ENCODE results near the gene LRFN4. TPM values are rescaled to one million over a fixed set of nuclear protein-coding genes. Genes with fewer than 3 reads are reported as not detected.

The LRFN4 gene
- total and polyA plus RNA-seq, 2 of the 13 experiments (the other 11 are each of a cell fraction or from before 2014, with no cell fraction given) = 1.3 to 6.8 TPM

DNA sequence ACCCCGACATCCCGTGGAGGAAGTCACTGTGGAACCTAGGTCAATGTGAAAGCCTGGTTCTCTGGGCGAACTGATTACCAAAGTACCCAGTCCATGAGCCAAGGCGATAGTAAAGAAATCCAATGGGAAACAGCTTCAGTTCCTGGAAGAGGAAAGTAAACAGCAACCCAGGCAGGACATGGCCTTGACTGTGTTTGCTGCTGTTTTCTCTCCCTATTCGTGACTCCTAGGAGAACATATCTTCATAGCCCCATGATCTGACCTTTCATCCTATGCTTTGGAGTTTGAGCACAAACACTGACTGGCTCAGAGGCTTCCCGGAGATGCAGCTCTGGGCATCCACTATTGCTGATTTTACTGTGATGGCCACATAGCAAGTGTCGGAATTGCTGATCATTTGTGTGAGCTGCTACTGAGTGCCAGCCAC lies 45.1 kb downstream of the LRFN4 start (continued):
- TF ChIP-seq ZC3H13 (CRISPR knock-in tag; IDR thresholded peaks at IDR 0.05) (no peak), ZNF30 (CRISPR knock-in tag; IDR thresholded peaks at IDR 0.05) (no peak), TBL1XR1 (IDR thresholded peaks at IDR 0.05; ENCODE audit: borderline replicate concordance, low read length, partially characterized antibody) (peak; percentile 98), ELF3 (CRISPR knock-in tag; IDR thresholded peaks at IDR 0.05) (peak; percentile 98), CEBPG (CRISPR knock-in tag; IDR thresholded peaks at IDR 0.05) (peak; percentile 80), PAX8 (CRISPR knock-in tag; IDR thresholded peaks at IDR 0.05; ENCODE audit: borderline replicate concordance) (no peak), ZNF101 (CRISPR knock-in tag; IDR thresholded peaks at IDR 0.05; ENCODE audit: borderline replicate concordance, low read depth) (no peak), SETDB1 (CRISPR knock-in tag; IDR thresholded peaks at IDR 0.05; ENCODE audit: borderline replicate concordance) (no peak), ZNF136 (CRISPR knock-in tag; IDR thresholded peaks at IDR 0.05; ENCODE audit: low read depth) (no peak), DPF2 (CRISPR knock-in tag; IDR thresholded peaks at IDR 0.05; ENCODE audit: borderline replicate concordance, low read depth) (peak; percentile 88), SMAD9 (CRISPR knock-in tag; IDR thresholded peaks at IDR 0.05) (no peak), SCMH1 (CRISPR knock-in tag; IDR thresholded peaks at IDR 0.05; ENCODE audit: borderline replicate concordance) (no peak), RFX3 (CRISPR knock-in tag; IDR thresholded peaks at IDR 0.05) (peak; percentile 44; the same call in 1 of the 2 replicates), KMT2A (CRISPR knock-in tag; IDR thresholded peaks at IDR 0.05) (peak; percentile 38), HDAC6 (IDR thresholded peaks at IDR 0.05; ENCODE audit: low read depth, low read length) (no peak), FOXO1 (CRISPR knock-in tag; IDR thresholded peaks at IDR 0.05) (peak; percentile 98), SNAPC2 (CRISPR knock-in tag; IDR thresholded peaks at IDR 0.05) (no peak), FOXK2 (IDR thresholded peaks at IDR 0.05) (peak; percentile 96), HOXA9 (CRISPR knock-in tag; IDR thresholded peaks at IDR 0.05; ENCODE audit: borderline replicate concordance) (no peak), ZNF703 (CRISPR knock-in tag; IDR thresholded peaks at IDR 0.05; ENCODE audit: borderline replicate concordance) (no peak), HNRNPLL (IDR thresholded peaks at IDR 0.05; ENCODE audit: low read depth, low read length, poor library complexity, severe bottlenecking) (no peak), ZNF550 (CRISPR knock-in tag; IDR thresholded peaks at IDR 0.05; ENCODE audit: borderline replicate concordance) (no peak), HDAC1 (CRISPR knock-in tag; IDR thresholded peaks at IDR 0.05) (peak; percentile 69), ZNF776 (CRISPR knock-in tag; IDR thresholded peaks at IDR 0.05) (no peak)
- TF ChIP-seq, protein P1, sequence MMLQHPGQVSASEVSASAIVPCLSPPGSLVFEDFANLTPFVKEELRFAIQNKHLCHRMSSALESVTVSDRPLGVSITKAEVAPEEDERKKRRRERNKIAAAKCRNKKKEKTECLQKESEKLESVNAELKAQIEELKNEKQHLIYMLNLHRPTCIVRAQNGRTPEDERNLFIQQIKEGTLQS (CRISPR knock-in tag; IDR thresholded peaks at IDR 0.05) = peak; percentile 14; the same call in 1 of the 2 replicates
- TF ChIP-seq, protein P2, sequence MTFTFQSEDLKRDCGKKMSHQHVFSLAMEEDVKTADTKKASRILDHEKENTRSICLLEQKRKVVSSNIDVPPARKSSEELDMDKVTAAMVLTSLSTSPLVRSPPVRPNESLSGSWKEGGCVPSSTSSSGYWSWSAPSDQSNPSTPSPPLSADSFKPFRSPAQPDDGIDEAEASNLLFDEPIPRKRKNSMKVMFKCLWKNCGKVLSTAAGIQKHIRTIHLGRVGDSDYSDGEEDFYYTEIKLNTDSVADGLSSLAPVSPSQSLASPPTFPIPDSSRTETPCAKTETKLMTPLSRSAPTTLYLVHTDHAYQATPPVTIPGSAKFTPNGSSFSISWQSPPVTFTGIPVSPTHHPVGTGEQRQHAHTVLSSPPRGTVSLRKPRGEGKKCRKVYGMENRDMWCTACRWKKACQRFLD (CRISPR knock-in tag; IDR thresholded peaks at IDR 0.05; ENCODE audit: borderline replicate concordance) = no peak
- TF ChIP-seq, protein P3, sequence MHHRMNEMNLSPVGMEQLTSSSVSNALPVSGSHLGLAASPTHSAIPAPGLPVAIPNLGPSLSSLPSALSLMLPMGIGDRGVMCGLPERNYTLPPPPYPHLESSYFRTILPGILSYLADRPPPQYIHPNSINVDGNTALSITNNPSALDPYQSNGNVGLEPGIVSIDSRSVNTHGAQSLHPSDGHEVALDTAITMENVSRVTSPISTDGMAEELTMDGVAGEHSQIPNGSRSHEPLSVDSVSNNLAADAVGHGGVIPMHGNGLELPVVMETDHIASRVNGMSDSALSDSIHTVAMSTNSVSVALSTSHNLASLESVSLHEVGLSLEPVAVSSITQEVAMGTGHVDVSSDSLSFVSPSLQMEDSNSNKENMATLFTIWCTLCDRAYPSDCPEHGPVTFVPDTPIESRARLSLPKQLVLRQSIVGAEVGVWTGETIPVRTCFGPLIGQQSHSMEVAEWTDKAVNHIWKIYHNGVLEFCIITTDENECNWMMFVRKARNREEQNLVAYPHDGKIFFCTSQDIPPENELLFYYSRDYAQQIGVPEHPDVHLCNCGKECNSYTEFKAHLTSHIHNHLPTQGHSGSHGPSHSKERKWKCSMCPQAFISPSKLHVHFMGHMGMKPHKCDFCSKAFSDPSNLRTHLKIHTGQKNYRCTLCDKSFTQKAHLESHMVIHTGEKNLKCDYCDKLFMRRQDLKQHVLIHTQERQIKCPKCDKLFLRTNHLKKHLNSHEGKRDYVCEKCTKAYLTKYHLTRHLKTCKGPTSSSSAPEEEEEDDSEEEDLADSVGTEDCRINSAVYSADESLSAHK (CRISPR knock-in tag; IDR thresholded peaks at IDR 0.05; ENCODE audit: borderline replicate concordance) = no peak
- TF ChIP-seq, protein P4, sequence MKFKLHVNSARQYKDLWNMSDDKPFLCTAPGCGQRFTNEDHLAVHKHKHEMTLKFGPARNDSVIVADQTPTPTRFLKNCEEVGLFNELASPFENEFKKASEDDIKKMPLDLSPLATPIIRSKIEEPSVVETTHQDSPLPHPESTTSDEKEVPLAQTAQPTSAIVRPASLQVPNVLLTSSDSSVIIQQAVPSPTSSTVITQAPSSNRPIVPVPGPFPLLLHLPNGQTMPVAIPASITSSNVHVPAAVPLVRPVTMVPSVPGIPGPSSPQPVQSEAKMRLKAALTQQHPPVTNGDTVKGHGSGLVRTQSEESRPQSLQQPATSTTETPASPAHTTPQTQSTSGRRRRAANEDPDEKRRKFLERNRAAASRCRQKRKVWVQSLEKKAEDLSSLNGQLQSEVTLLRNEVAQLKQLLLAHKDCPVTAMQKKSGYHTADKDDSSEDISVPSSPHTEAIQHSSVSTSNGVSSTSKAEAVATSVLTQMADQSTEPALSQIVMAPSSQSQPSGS (CRISPR knock-in tag; IDR thresholded peaks at IDR 0.05) = peak; percentile 90
